NCI-H187 treated with DMSO at 0.1 percent for 48 hours (cell line): ENCODE data around the gene PHKG1.
"Not testable (repeated sequence)": the region's sequence is repeated elsewhere in the genome, so short reads cannot be mapped to it uniquely, and the experiment has no call there.

ENCODE experiments used
- DNase-seq: peaks from one replicate; lab custom pipeline; 2025; lab: John Stamatoyannopoulos, UW

Gene PHKG1

GRCh38 chr7:56045758-56046157 is 47.0 kb downstream of the PHKG1 start:
- not testable (repeated sequence) for DNase-seq

- DNase-seq = no peak
Observed at GRCh38 chr7:56040730-56041129, 52.0 kb downstream of the PHKG1 start.

- DNase-seq = no peak
Observed at GRCh38 chr7:56033671-56034432, 58.9 kb downstream of the PHKG1 start.

- not testable (repeated sequence) for DNase-seq
Observed at GRCh38 chr7:56032578-56032977, 60.2 kb downstream of the PHKG1 start.

- DNase-seq = not testable (repeated sequence)
Observed at GRCh38 chr7:56031556-56031955, 61.2 kb downstream of the PHKG1 start.

- DNase-seq = no peak
Observed at GRCh38 chr7:56030340-56030739, 62.4 kb downstream of the PHKG1 start.
